ENCODE data around the gene DLX2. TPM values are rescaled to one million over a fixed set of nuclear protein-coding genes. Genes with fewer than 3 reads are reported as not detected.

The DLX2 gene
- total and polyA plus RNA-seq, 2 of the 13 experiments (the other 11 are each of a cell fraction or from before 2014, with no cell fraction given) = 0.07 to 0.15 TPM

GRCh38 chr2:172052000-172052983 is 50.4 kb downstream of the DLX2 start (continued):
- TF ChIP-seq KAT7 (CRISPR knock-in tag; IDR thresholded peaks at IDR 0.05; ENCODE audit: borderline replicate concordance) (peak; percentile 84), ZNF670 (CRISPR knock-in tag; IDR thresholded peaks at IDR 0.05; ENCODE audit: borderline replicate concordance) (no peak), ZNF44 (CRISPR knock-in tag; IDR thresholded peaks at IDR 0.05) (0 out of 2 replicates have a peak, but pooled peaks have one; percentile 9), HCFC1 (IDR thresholded peaks at IDR 0.05; ENCODE audit: low read depth, low read length) (no peak), THAP11 (CRISPR knock-in tag; IDR thresholded peaks at IDR 0.05) (peak; percentile 80), CAMTA2 (CRISPR knock-in tag; IDR thresholded peaks at IDR 0.05; ENCODE audit: borderline replicate concordance) (no peak), HOXA9 (CRISPR knock-in tag; IDR thresholded peaks at IDR 0.05; ENCODE audit: borderline replicate concordance) (no peak), ZNF687 (CRISPR knock-in tag; IDR thresholded peaks at IDR 0.05) (no peak), HNRNPUL1 (IDR thresholded peaks at IDR 0.05; ENCODE audit: low read depth, low read length) (no peak), ZNF546 (CRISPR knock-in tag; conservative IDR thresholded peaks at IDR 0.05) (no peak), ZNF20 (CRISPR knock-in tag; IDR thresholded peaks at IDR 0.05) (no peak), BCL3 (CRISPR knock-in tag; IDR thresholded peaks at IDR 0.05) (no peak), GZF1 (CRISPR knock-in tag; IDR thresholded peaks at IDR 0.05) (no peak), FOXK2 (IDR thresholded peaks at IDR 0.05) (peak; percentile 54; the same call in 1 of the 2 replicates), REXO4 (CRISPR knock-in tag; IDR thresholded peaks at IDR 0.05; ENCODE audit: borderline replicate concordance) (no peak), RORA (CRISPR knock-in tag; IDR thresholded peaks at IDR 0.05) (no peak), ZNF75D (CRISPR knock-in tag; IDR thresholded peaks at IDR 0.05; ENCODE audit: borderline replicate concordance) (no peak), ZNF720 (CRISPR knock-in tag; IDR thresholded peaks at IDR 0.05) (no peak), ATRX (CRISPR knock-in tag; IDR thresholded peaks at IDR 0.05; ENCODE audit: borderline replicate concordance) (no peak), ZNF746 (CRISPR knock-in tag; IDR thresholded peaks at IDR 0.05) (no peak), SNAPC5 (CRISPR knock-in tag; IDR thresholded peaks at IDR 0.05; ENCODE audit: borderline replicate concordance) (no peak), RELA (CRISPR knock-in tag; IDR thresholded peaks at IDR 0.05) (no peak), SRF (IDR thresholded peaks at IDR 0.05; ENCODE audit: low read depth, low read length) (no peak; the same call in 1 of the 2 replicates), ZNF576 (CRISPR knock-in tag; IDR thresholded peaks at IDR 0.05) (no peak), NR3C1 (CRISPR knock-in tag; IDR thresholded peaks at IDR 0.05) (no peak), HNF4A (CRISPR knock-in tag; IDR thresholded peaks at IDR 0.05) (peak; percentile 96)
